ENCODE results near the gene TMIGD1.

TMIGD1 gene

GRCh38 chr17:30333503-30334360, at the start of gene TMIGD1:
TSS of gene TMIGD1 (minus strand) at chr17:30334057. CDS start at chr17:30332133, 1,924 bp downstream.
- FAIRE-seq, result no peak

GRCh38 chr17:30382345-30382744, 48.5 kb upstream of the TMIGD1 start:
- FAIRE-seq, result no peak
- DNase-seq (ENCODE audit: extremely low spot score, insufficient read length, low read depth), result no peak

More at GRCh38 chr17:30333503-30334360, at the start of gene TMIGD1:
- no peak for DNase-seq (ENCODE audit: extremely low spot score, insufficient read length, low read depth)

GRCh38 chr17:30381340-30381659, 47.4 kb upstream of the TMIGD1 start:
- DNase-seq (ENCODE audit: extremely low spot score, insufficient read length, low read depth), result no peak
- FAIRE-seq, result no peak

GRCh38 chr17:30380643-30381339, 46.9 kb upstream of the TMIGD1 start:
- no peak for FAIRE-seq
- no peak for DNase-seq (ENCODE audit: extremely low spot score, insufficient read length, low read depth)

- no peak for DNase-seq (ENCODE audit: extremely low spot score, insufficient read length, low read depth)
- FAIRE-seq, result peak; percentile 71
These were observed 46.1 kb upstream of the TMIGD1 start for GRCh38 chr17:30379903-30380381.

- FAIRE-seq (no peak), DNase-seq (ENCODE audit: extremely low spot score, insufficient read length, low read depth) (no peak)
These were observed 45.5 kb upstream of the TMIGD1 start for GRCh38 chr17:30379303-30379902.

- FAIRE-seq (no peak), DNase-seq (ENCODE audit: extremely low spot score, insufficient read length, low read depth) (peak; percentile 93)
These were observed 45.0 kb upstream of the TMIGD1 start, which contains the start of gene CPD for GRCh38 chr17:30378825-30379302. TSS of gene CPD (plus strand) at chr17:30378927. CDS start at chr17:30378981, 54 bp downstream.

- FAIRE-seq (peak; percentile 93), DNase-seq (ENCODE audit: extremely low spot score, insufficient read length, low read depth) (no peak)
These were observed 44.5 kb upstream of the TMIGD1 start for GRCh38 chr17:30378241-30378824.

GRCh38 chr17:30377574-30378240, 43.9 kb upstream of the TMIGD1 start:
- DNase-seq (ENCODE audit: extremely low spot score, insufficient read length, low read depth), result no peak
- no peak for FAIRE-seq

GRCh38 chr17:30376621-30377452, 43.0 kb upstream of the TMIGD1 start:
- DNase-seq (ENCODE audit: extremely low spot score, insufficient read length, low read depth), result no peak

GRCh38 chr17:30375661-30376060, 41.8 kb upstream of the TMIGD1 start:
- FAIRE-seq, result no peak
- DNase-seq (ENCODE audit: extremely low spot score, insufficient read length, low read depth), result no peak

More at GRCh38 chr17:30376621-30377452, 43.0 kb upstream of the TMIGD1 start:
- FAIRE-seq, result no peak

GRCh38 chr17:30372755-30373154, 38.9 kb upstream of the TMIGD1 start:
- no peak for FAIRE-seq
- DNase-seq (ENCODE audit: extremely low spot score, insufficient read length, low read depth), result no peak

GRCh38 chr17:30369995-30370394, 36.1 kb upstream of the TMIGD1 start:
- DNase-seq (ENCODE audit: extremely low spot score, insufficient read length, low read depth) (no peak), FAIRE-seq (no peak)

- DNase-seq (ENCODE audit: extremely low spot score, insufficient read length, low read depth) (no peak), FAIRE-seq (no peak)
These were observed 35.3 kb upstream of the TMIGD1 start for GRCh38 chr17:30368912-30369720.

GRCh38 chr17:30366536-30366935, 32.7 kb upstream of the TMIGD1 start:
- FAIRE-seq, result no peak
- DNase-seq (ENCODE audit: extremely low spot score, insufficient read length, low read depth), result no peak

GRCh38 chr17:30363715-30364202, 29.9 kb upstream of the TMIGD1 start:
- DNase-seq (ENCODE audit: extremely low spot score, insufficient read length, low read depth) (peak; percentile 60), FAIRE-seq (peak; percentile 100)

GRCh38 chr17:30361766-30362279, 28.0 kb upstream of the TMIGD1 start:
- FAIRE-seq (no peak), DNase-seq (ENCODE audit: extremely low spot score, insufficient read length, low read depth) (no peak)
